ENCODE measurements around the gene AURKAIP1. TPM values are rescaled to one million over a fixed set of nuclear protein-coding genes. Genes with fewer than 3 reads are reported as not detected.
"Not testable (repeated sequence)": the region's sequence is repeated elsewhere in the genome, so short reads cannot be mapped to it uniquely, and the experiment has no call there.

Gene AURKAIP1
- total and polyA plus RNA-seq, 2 experiments from 2014 or later = 118 to 218 TPM

GRCh38 chr1:1415751-1416150 lies 40.7 kb upstream of the AURKAIP1 start:
- Histone ChIP-seq H3K79me2 (ENCODE audit: insufficient read depth) (no peaks in the 10 kb centered on the region), H3K9me3 (ENCODE audit: low read depth) (no peaks in the 10 kb centered on the region), H3K4me2 (ENCODE audit: unreplicated experiment) (no peak overlapping the region), H3K36me3 (ENCODE audit: low read depth) (no peaks in the 10 kb centered on the region), H3K27ac (no peak overlapping the region), H3K27me3 (replicated peaks; ENCODE audit: insufficient read depth) (no peaks in the 10 kb centered on the region), H3K9ac (no peak overlapping the region), H3K4me1 (ENCODE audit: insufficient read depth) (no peaks in the 10 kb centered on the region), H3K9me2 (ENCODE audit: insufficient read depth) (no peaks in the 10 kb centered on the region), H4K20me1 (ENCODE audit: insufficient read depth) (no peaks in the 10 kb centered on the region), H3K4me3 (no peak overlapping the region), H2AFZ (no peak overlapping the region), H3F3A (ENCODE audit: insufficient read depth) (no peaks in the 10 kb centered on the region)
- DNase-seq = no peak
- TF ChIP-seq EZH2phosphoT487 (IDR thresholded peaks at IDR 0.05; ENCODE audit: insufficient read depth, low read depth) (no peak), EZH2 (IDR thresholded peaks at IDR 0.05; ENCODE audit: insufficient read depth, poor library complexity, severe bottlenecking) (no peak)
- in situ Hi-C loops (cut with MboI) = no loop called here
- 78 to 82% methylated on average over 13 of the region's 13 CpGs for WGBS, 2 experiments (ENCODE audit: low coverage in 1 of 2, low lambda C conversion rate in 2 of 2, missing lambda C conversion rate in 2 of 2)

GRCh38 chr1:1412311-1412902 lies 37.4 kb upstream of the AURKAIP1 start:
- H3K27me3 ChIP-seq (replicated peaks; ENCODE audit: insufficient read depth); H3F3A ChIP-seq (ENCODE audit: insufficient read depth); H4K20me1 ChIP-seq (ENCODE audit: insufficient read depth); H3K9me2 ChIP-seq (ENCODE audit: insufficient read depth); DNase-seq; H3K9me3 ChIP-seq (ENCODE audit: low read depth); H3K9ac ChIP-seq; H2AFZ ChIP-seq; H3K27ac ChIP-seq; H3K36me3 ChIP-seq (ENCODE audit: low read depth); in situ Hi-C loops (cut with MboI); H3K4me2 ChIP-seq (ENCODE audit: unreplicated experiment); H3K4me3 ChIP-seq: not testable (repeated sequence)
- Histone ChIP-seq H3K79me2 (ENCODE audit: insufficient read depth) (peaks cover 22% of the 10 kb centered on the region), H3K4me1 (ENCODE audit: insufficient read depth) (peaks cover 11% of the 10 kb centered on the region)
- 29 to 30% methylated on average over 11 of the region's 11 CpGs for WGBS, 2 experiments (ENCODE audit: low coverage in 1 of 2, low lambda C conversion rate in 2 of 2, missing lambda C conversion rate in 2 of 2)

- Histone ChIP-seq H3K27ac (no peak overlapping the region), H3K36me3 (ENCODE audit: low read depth) (no peaks in the 10 kb centered on the region), H3K4me3 (no peak overlapping the region), H4K20me1 (ENCODE audit: insufficient read depth) (0 out of 2 replicates have a peak, but pooled peaks cover 3% of the 10 kb centered on the region), H3F3A (ENCODE audit: insufficient read depth) (peaks cover 4% of the 10 kb centered on the region), H3K9ac (no peak overlapping the region), H3K4me1 (ENCODE audit: insufficient read depth) (peaks cover 11% of the 10 kb centered on the region), H3K4me2 (ENCODE audit: unreplicated experiment) (no peak overlapping the region), H2AFZ (no peak overlapping the region), H3K27me3 (replicated peaks; ENCODE audit: insufficient read depth) (no peaks in the 10 kb centered on the region), H3K9me3 (ENCODE audit: low read depth) (no peaks in the 10 kb centered on the region), H3K9me2 (ENCODE audit: insufficient read depth) (no peaks in the 10 kb centered on the region), H3K79me2 (ENCODE audit: insufficient read depth) (peaks cover 29% of the 10 kb centered on the region)
- in situ Hi-C loops (cut with MboI) = no loop called here
- no peak for TF ChIP-seq EZH2 (IDR thresholded peaks at IDR 0.05; ENCODE audit: insufficient read depth, poor library complexity, severe bottlenecking)
- TF ChIP-seq EZH2phosphoT487 (IDR thresholded peaks at IDR 0.05; ENCODE audit: insufficient read depth, low read depth) = no peak
- WGBS, 2 experiments (ENCODE audit: low coverage in 1 of 2, low lambda C conversion rate in 2 of 2, missing lambda C conversion rate in 2 of 2) = 96 to 98% methylated on average over 13 of the region's 13 CpGs
- DNase-seq = no peak
These were observed 36.6 kb upstream of the AURKAIP1 start for GRCh38 chr1:1411626-1412025.

GRCh38 chr1:1410238-1410637 lies 35.2 kb upstream of the AURKAIP1 start:
- H3K27ac ChIP-seq; H3K9me3 ChIP-seq (ENCODE audit: low read depth); H4K20me1 ChIP-seq (ENCODE audit: insufficient read depth); DNase-seq; H3K27me3 ChIP-seq (replicated peaks; ENCODE audit: insufficient read depth); H3K9me2 ChIP-seq (ENCODE audit: insufficient read depth); H3K4me2 ChIP-seq (ENCODE audit: unreplicated experiment); in situ Hi-C loops (cut with MboI); H3K4me3 ChIP-seq; H3K36me3 ChIP-seq (ENCODE audit: low read depth); H3F3A ChIP-seq (ENCODE audit: insufficient read depth); H3K9ac ChIP-seq; H2AFZ ChIP-seq: not testable (repeated sequence)
- Histone ChIP-seq H3K4me1 (ENCODE audit: insufficient read depth) (peaks cover 17% of the 10 kb centered on the region), H3K79me2 (ENCODE audit: insufficient read depth) (peaks cover 43% of the 10 kb centered on the region)
- 73 to 80% methylated on average over 8 of the region's 8 CpGs for WGBS, 2 experiments (ENCODE audit: low coverage in 1 of 2, low lambda C conversion rate in 2 of 2, missing lambda C conversion rate in 2 of 2)

Measured in GM23248 (cell line).